HepG2 (cell line): ENCODE results near the gene YEATS2. TPM values are rescaled to one million over a fixed set of nuclear protein-coding genes. Genes with fewer than 3 reads are reported as not detected.

Experiments used
- ARNTL ChIP-seq: sonication (generic); formaldehyde crosslinking; IDR thresholded peaks from 2 replicates; pipeline ENCODE4 v1.4.0; 2020; ENCODE audit warnings: mild to moderate bottlenecking, missing genetic modification reagents
- EZH2 ChIP-seq: conservative IDR thresholded peaks from 2 replicates; pipeline ENCODE4 v1.6.1; 2012; ENCODE audit warnings: mild to moderate bottlenecking, low read depth, low read length, moderate library complexity
- MBNL3 ChIP-seq: fragments of 250-450 bp; sonication (Bioruptor Pico); conservative IDR thresholded peaks from 2 replicates; pipeline ENCODE4 v1.8.0; 2022; ENCODE audit warnings: mild to moderate bottlenecking, inconsistent platforms
- NFE2L2 ChIP-seq: fragments of 150-350 bp; IDR thresholded peaks from 2 replicates; pipeline ENCODE4 v1.6.1; 2014; ENCODE audit warnings: low read length
- NFKB2 ChIP-seq: sonication (generic); formaldehyde crosslinking; IDR thresholded peaks from 2 replicates; pipeline ENCODE4 v1.4.0; 2020; ENCODE audit warnings: missing genetic modification reagents, borderline replicate concordance
- SNAPC2 ChIP-seq: sonication (generic); formaldehyde crosslinking; IDR thresholded peaks from 2 replicates; pipeline ENCODE4 v1.8.1; 2022; ENCODE audit warnings: mild to moderate bottlenecking, missing genetic modification reagents
- SP4 ChIP-seq: sonication (generic); formaldehyde crosslinking; IDR thresholded peaks from 2 replicates; pipeline ENCODE4 v1.8.1; 2023; ENCODE audit warnings: mild to moderate bottlenecking, missing genetic modification reagents
- ZFYVE20 ChIP-seq: sonication (generic); formaldehyde crosslinking; IDR thresholded peaks from 2 replicates; pipeline ENCODE4 v1.8.0; 2023; ENCODE audit warnings: low read depth, mild to moderate bottlenecking, moderate library complexity, missing genetic modification reagents, borderline replicate concordance
- ZNF205 ChIP-seq: IDR thresholded peaks from 2 replicates; pipeline ENCODE4 v1.6.1; 2018; ENCODE audit warnings: missing biosample characterization, missing genetic modification reagents
- ZNF430 ChIP-seq: sonication (generic); formaldehyde crosslinking; IDR thresholded peaks from 2 replicates; pipeline ENCODE4 v1.9.0; 2021; ENCODE audit warnings: mild to moderate bottlenecking, missing genetic modification reagents
- ZNF556 ChIP-seq: sonication (generic); formaldehyde crosslinking; IDR thresholded peaks from 2 replicates; pipeline ENCODE4 v1.4.0; 2020; ENCODE audit warnings: mild to moderate bottlenecking, missing genetic modification reagents, borderline replicate concordance
- ZNF598 ChIP-seq: sonication (generic); formaldehyde crosslinking; IDR thresholded peaks from 2 replicates; pipeline ENCODE4 v1.5.1; 2020; ENCODE audit warnings: mild to moderate bottlenecking, missing genetic modification reagents, borderline replicate concordance
- ZNF737 ChIP-seq: sonication (generic); formaldehyde crosslinking; IDR thresholded peaks from 2 replicates; pipeline ENCODE4 v1.5.0; 2020; ENCODE audit warnings: missing genetic modification reagents, mild to moderate bottlenecking, borderline replicate concordance
- ZNF839 ChIP-seq: sonication (generic); formaldehyde crosslinking; IDR thresholded peaks from 2 replicates; pipeline ENCODE4 v1.4.0; 2020; ENCODE audit warnings: missing genetic modification reagents, mild to moderate bottlenecking, borderline replicate concordance
- polyA plus RNA-seq, 8 experiments: library from polyadenylated mRNA; depleted of rRNA in 3 of 8; stranded (reverse) in 7 of 8; unstranded in 1 of 8; fragments of >200 nt; fragmentation: Illumina TruSeq in 4 of 8; extraction: Trizol in 4 of 8; gene quantifications; 2 replicates each; pipeline versions ENCODE4 v1.2.1 to v1.2.3, GENCODE V29; 2011 to 2016; ENCODE audit warnings: low read depth in 4 of 8, missing spikeins in 1 of 8, mixed read lengths in 1 of 8; ENCODE audit not compliant: insufficient read depth in 1 of 8
- total RNA-seq, 5 experiments: library from RNA; depleted of rRNA; stranded (reverse); fragments of >200 nt; fragmentation: Illumina TruSeq; extraction: Trizol; gene quantifications; 2 replicates each; pipeline ENCODE4 v1.2.3, GENCODE V29; 2016; ENCODE audit warnings: low read depth in 1 of 5
- TF ChIP-seq, protein P1 (sequence below), 2 experiments: fragments of 450-650 bp in 1 of 2; sonication (generic) in 1 of 2; formaldehyde crosslinking in 1 of 2; IDR thresholded peaks; 2 replicates each; pipeline versions ENCODE4 v1.6.1 to v1.8.0; 2016 to 2022; ENCODE audit warnings: antibody characterized with exemption in 1 of 2, mild to moderate bottlenecking in 1 of 2, missing genetic modification reagents in 1 of 2
- TF ChIP-seq, protein P2 (sequence below): sonication (generic); formaldehyde crosslinking; IDR thresholded peaks from 2 replicates; pipeline ENCODE4 v1.4.0; 2020; ENCODE audit warnings: mild to moderate bottlenecking, missing genetic modification reagents

The YEATS2 gene
- total and polyA plus RNA-seq, 2 of the 13 experiments (the other 11 are each of a cell fraction or from before 2014, with no cell fraction given) = 18.6 to 33.7 TPM

DNA sequence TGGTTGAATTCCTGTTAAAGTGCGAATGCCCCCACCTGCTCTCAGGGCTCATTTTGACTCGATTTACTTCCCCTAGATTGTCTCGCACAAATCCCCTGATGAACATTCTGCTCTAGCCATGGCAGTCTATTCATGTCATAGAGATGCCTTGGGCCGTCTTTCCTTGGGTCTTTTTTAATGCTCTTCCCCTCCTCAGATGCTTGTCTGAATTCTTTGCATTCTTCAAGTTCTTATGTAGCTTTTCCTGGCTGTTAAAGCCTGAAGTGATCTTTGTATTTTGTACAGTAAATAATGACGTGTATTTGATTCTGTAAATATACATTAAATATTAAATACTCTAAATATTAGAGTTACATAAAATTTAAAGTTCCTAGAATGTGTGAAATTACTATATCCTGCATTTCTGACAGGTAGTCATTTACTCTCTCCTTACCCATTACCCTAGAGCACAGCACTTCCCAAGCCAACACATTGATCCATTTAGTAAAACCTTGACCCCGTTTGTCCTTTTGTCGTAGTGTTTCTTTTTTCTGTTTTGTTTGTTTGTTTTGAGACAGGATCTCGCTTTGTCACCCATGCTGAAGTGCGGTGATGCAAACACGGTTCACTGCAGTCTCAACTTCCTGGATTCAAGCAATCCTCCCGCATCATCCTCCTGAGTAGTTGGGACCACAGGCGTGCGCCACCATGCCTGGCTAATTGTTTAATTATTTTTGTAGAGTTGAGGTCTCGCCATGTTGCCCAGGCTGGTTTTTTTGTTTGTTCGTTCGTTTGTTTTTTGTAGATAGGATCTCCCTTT lies 47.9 kb downstream of the YEATS2 start (continued):
- TF ChIP-seq, protein P1, sequence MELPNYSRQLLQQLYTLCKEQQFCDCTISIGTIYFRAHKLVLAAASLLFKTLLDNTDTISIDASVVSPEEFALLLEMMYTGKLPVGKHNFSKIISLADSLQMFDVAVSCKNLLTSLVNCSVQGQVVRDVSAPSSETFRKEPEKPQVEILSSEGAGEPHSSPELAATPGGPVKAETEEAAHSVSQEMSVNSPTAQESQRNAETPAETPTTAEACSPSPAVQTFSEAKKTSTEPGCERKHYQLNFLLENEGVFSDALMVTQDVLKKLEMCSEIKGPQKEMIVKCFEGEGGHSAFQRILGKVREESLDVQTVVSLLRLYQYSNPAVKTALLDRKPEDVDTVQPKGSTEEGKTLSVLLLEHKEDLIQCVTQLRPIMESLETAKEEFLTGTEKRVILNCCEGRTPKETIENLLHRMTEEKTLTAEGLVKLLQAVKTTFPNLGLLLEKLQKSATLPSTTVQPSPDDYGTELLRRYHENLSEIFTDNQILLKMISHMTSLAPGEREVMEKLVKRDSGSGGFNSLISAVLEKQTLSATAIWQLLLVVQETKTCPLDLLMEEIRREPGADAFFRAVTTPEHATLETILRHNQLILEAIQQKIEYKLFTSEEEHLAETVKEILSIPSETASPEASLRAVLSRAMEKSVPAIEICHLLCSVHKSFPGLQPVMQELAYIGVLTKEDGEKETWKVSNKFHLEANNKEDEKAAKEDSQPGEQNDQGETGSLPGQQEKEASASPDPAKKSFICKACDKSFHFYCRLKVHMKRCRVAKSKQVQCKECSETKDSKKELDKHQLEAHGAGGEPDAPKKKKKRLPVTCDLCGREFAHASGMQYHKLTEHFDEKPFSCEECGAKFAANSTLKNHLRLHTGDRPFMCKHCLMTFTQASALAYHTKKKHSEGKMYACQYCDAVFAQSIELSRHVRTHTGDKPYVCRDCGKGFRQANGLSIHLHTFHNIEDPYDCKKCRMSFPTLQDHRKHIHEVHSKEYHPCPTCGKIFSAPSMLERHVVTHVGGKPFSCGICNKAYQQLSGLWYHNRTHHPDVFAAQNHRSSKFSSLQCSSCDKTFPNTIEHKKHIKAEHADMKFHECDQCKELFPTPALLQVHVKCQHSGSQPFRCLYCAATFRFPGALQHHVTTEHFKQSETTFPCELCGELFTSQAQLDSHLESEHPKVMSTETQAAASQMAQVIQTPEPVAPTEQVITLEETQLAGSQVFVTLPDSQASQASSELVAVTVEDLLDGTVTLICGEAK (IDR thresholded peaks at IDR 0.05) = no peak
- TF ChIP-seq, protein P1 (CRISPR knock-in tag; IDR thresholded peaks at IDR 0.05) = no peak
- no peak for TF ChIP-seq ZNF205 (CRISPR knock-in tag)
- TF ChIP-seq EZH2 = no peak
- TF ChIP-seq MBNL3 = no peak
- TF ChIP-seq ZNF556 (CRISPR knock-in tag) = no peak
- no peak for TF ChIP-seq ZFYVE20 (CRISPR knock-in tag)
- no peak for TF ChIP-seq NFKB2
- TF ChIP-seq SNAPC2 (CRISPR knock-in tag) = no peak
- no peak for TF ChIP-seq ZNF598 (CRISPR knock-in tag)
- TF ChIP-seq, protein P2, sequence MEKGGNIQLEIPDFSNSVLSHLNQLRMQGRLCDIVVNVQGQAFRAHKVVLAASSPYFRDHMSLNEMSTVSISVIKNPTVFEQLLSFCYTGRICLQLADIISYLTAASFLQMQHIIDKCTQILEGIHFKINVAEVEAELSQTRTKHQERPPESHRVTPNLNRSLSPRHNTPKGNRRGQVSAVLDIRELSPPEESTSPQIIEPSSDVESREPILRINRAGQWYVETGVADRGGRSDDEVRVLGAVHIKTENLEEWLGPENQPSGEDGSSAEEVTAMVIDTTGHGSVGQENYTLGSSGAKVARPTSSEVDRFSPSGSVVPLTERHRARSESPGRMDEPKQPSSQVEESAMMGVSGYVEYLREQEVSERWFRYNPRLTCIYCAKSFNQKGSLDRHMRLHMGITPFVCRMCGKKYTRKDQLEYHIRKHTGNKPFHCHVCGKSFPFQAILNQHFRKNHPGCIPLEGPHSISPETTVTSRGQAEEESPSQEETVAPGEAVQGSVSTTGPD (CRISPR knock-in tag) = no peak
- no peak for TF ChIP-seq ZNF737 (CRISPR knock-in tag)
- TF ChIP-seq ZNF430 (CRISPR knock-in tag) = no peak
- 0 out of 2 replicates have a peak, but pooled peaks have one; percentile 17 for TF ChIP-seq NFE2L2
- TF ChIP-seq ZNF839 (CRISPR knock-in tag) = no peak
- TF ChIP-seq ARNTL (CRISPR knock-in tag) = no peak
- no peak for TF ChIP-seq SP4
